Activated naive CD4-positive, alpha-beta T cell treated with anti-CD3 and anti-CD28 coated beads for 36 hours (primary cell): ENCODE data around the gene VAV3. TPM values are rescaled to one million over a fixed set of nuclear protein-coding genes. Genes with fewer than 3 reads are reported as not detected.

Experiments used
- CTCF ChIA-PET: fragments of 350-600 bp; sonication (Branson Sonifier 250); formaldehyde crosslinking; loops from one replicate; lab custom pipeline; 2021; ENCODE audit warnings: antibody characterized with exemption; lab: Charles Lee
- DNase-seq: peaks from one replicate; pipeline ENCODE4 v3.0.0-alpha.2; 2020
- H3K27ac Mint-ChIP-seq: one replicate; pipeline ENCODE4 v1.8.0; 2021; ENCODE audit warnings: mild to moderate bottlenecking, mixed read lengths
- H3K27me3 Mint-ChIP-seq: one replicate; pipeline ENCODE4 v1.8.0; 2021; ENCODE audit warnings: low read depth, mixed read lengths
- H3K36me3 Mint-ChIP-seq: one replicate; pipeline ENCODE4 v1.8.0; 2021; ENCODE audit warnings: low read depth, mixed read lengths
- H3K4me1 Mint-ChIP-seq: one replicate; pipeline ENCODE4 v1.8.0; 2021; ENCODE audit warnings: low read depth, mixed read lengths
- H3K4me3 Mint-ChIP-seq: one replicate; pipeline ENCODE4 v1.8.0; 2021; ENCODE audit warnings: mild to moderate bottlenecking, moderate library complexity, mixed read lengths
- H3K9me3 Mint-ChIP-seq: one replicate; pipeline ENCODE4 v1.8.0; 2021; ENCODE audit warnings: mixed read lengths
- intact Hi-C: fragments of 100-400 bp; cut with micrococcal nuclease; formaldehyde crosslinking; loops from one replicate; pipeline ENCODE4 v1.15.1; 2023
- total RNA-seq, 2 experiments: library from RNA; stranded (reverse); gene quantifications; one replicate each; pipeline ENCODE4 v1.2.3, GENCODE V29; 2021

VAV3 gene
- total RNA-seq, 2 experiments from 2014 or later = 1.3 to 2.3 TPM

- intact Hi-C loops = loop anchor here (1.0 to 2.0 kb wide), 10 partner anchors 17 to 262 kb away; no protein-coding TSS in a partner anchor
- CTCF ChIA-PET = interaction anchor here (1.0 to 1.3 kb wide), 2 partner anchors 40 to 51 kb away, joined by 3 to 6 read pairs; no protein-coding TSS in a partner anchor
- Mint-ChIP-seq H3K4me3 (peak overlapping the region; percentile 34), H3K27ac (peak overlapping the region; percentile 83), H3K36me3 (peaks cover 19% of the 10 kb centered on the region), H3K9me3 (peaks cover 11% of the 10 kb centered on the region), H3K4me1 (peaks cover 30% of the 10 kb centered on the region), H3K27me3 (no peaks in the 10 kb centered on the region)
- peak; percentile 68 for DNase-seq
Observed at GRCh38 chr1:107821340-107821739, 143.6 kb downstream of the VAV3 start.

- peak overlapping the region; percentile 83 for H3K27ac Mint-ChIP-seq
- no peak for DNase-seq
- H3K27me3 Mint-ChIP-seq = no peaks in the 10 kb centered on the region
- intact Hi-C loops = loop anchor here (1.0 to 2.0 kb wide), 10 partner anchors 16 to 262 kb away; no protein-coding TSS in a partner anchor
- H3K4me3 Mint-ChIP-seq = no peak overlapping the region
- peaks cover 11% of the 10 kb centered on the region for H3K9me3 Mint-ChIP-seq
- H3K36me3 Mint-ChIP-seq = peaks cover 19% of the 10 kb centered on the region
- CTCF ChIA-PET = interaction anchor here (1.0 to 1.3 kb wide), 2 partner anchors 39 to 52 kb away, joined by 3 to 6 read pairs; no protein-coding TSS in a partner anchor
- peaks cover 30% of the 10 kb centered on the region for H3K4me1 Mint-ChIP-seq
Observed at GRCh38 chr1:107820801-107821200, 144.2 kb downstream of the VAV3 start.

GRCh38 chr1:107817935-107818334 lies 147.0 kb downstream of the VAV3 start:
- H3K27me3 Mint-ChIP-seq = no peaks in the 10 kb centered on the region
- CTCF ChIA-PET = interaction anchor here (1.2 to 1.4 kb wide), 3 partner anchors 7 to 35 kb away, joined by 3 read pairs; no protein-coding TSS in a partner anchor

GRCh38 chr1:107817206-107817605 lies 147.8 kb downstream of the VAV3 start:
- Mint-ChIP-seq H3K27ac (no peak overlapping the region), H3K9me3 (peaks cover 4% of the 10 kb centered on the region), H3K27me3 (no peaks in the 10 kb centered on the region), H3K36me3 (peaks cover 6% of the 10 kb centered on the region), H3K4me1 (peaks cover 28% of the 10 kb centered on the region), H3K4me3 (no peak overlapping the region)
- intact Hi-C loops = no loop called here
- CTCF ChIA-PET = interaction anchor here (1.4 kb wide), 1 partner anchor 34 kb away, joined by 3 read pairs; no protein-coding TSS in a partner anchor
- no peak for DNase-seq

More at GRCh38 chr1:107817935-107818334, 147.0 kb downstream of the VAV3 start:
- intact Hi-C loops = no loop called here
- Mint-ChIP-seq H3K36me3 (peaks cover 9% of the 10 kb centered on the region), H3K9me3 (peaks cover 4% of the 10 kb centered on the region), H3K4me3 (no peak overlapping the region), H3K4me1 (peaks cover 30% of the 10 kb centered on the region), H3K27ac (no peak overlapping the region)
- DNase-seq = no peak

GRCh38 chr1:107810291-107810951 lies 154.6 kb downstream of the VAV3 start:
- H3K9me3 Mint-ChIP-seq = no peaks in the 10 kb centered on the region
- CTCF ChIA-PET = interaction anchor here (0.8 kb wide), 1 partner anchor 8 kb away, joined by 3 read pairs; no protein-coding TSS in a partner anchor
- H3K4me3 Mint-ChIP-seq = no peak overlapping the region
- H3K27me3 Mint-ChIP-seq = no peaks in the 10 kb centered on the region
- no peak overlapping the region for H3K27ac Mint-ChIP-seq
- peaks cover 8% of the 10 kb centered on the region for H3K4me1 Mint-ChIP-seq
- no peaks in the 10 kb centered on the region for H3K36me3 Mint-ChIP-seq
- intact Hi-C loops = no loop called here
- DNase-seq = no peak

GRCh38 chr1:107807855-107808254 lies 157.1 kb downstream of the VAV3 start:
- no peak for DNase-seq
- intact Hi-C loops = no loop called here
- Mint-ChIP-seq H3K9me3 (no peaks in the 10 kb centered on the region), H3K36me3 (no peaks in the 10 kb centered on the region), H3K27me3 (no peaks in the 10 kb centered on the region), H3K4me3 (no peak overlapping the region), H3K4me1 (peaks cover 33% of the 10 kb centered on the region), H3K27ac (no peak overlapping the region)
- CTCF ChIA-PET = no interaction called here

- Mint-ChIP-seq H3K27me3 (no peaks in the 10 kb centered on the region), H3K9me3 (no peaks in the 10 kb centered on the region), H3K27ac (no peak overlapping the region), H3K4me3 (no peak overlapping the region), H3K4me1 (peaks cover 34% of the 10 kb centered on the region), H3K36me3 (no peaks in the 10 kb centered on the region)
- CTCF ChIA-PET = no interaction called here
- DNase-seq = no peak
- intact Hi-C loops = no loop called here
Observed at GRCh38 chr1:107807405-107807804, 157.6 kb downstream of the VAV3 start.

GRCh38 chr1:107806902-107807301 lies 158.1 kb downstream of the VAV3 start:
- DNase-seq = no peak
- H3K27ac Mint-ChIP-seq = no peak overlapping the region
- H3K4me1 Mint-ChIP-seq = peaks cover 34% of the 10 kb centered on the region
- no peaks in the 10 kb centered on the region for H3K36me3 Mint-ChIP-seq
- intact Hi-C loops = no loop called here
- H3K27me3 Mint-ChIP-seq = no peaks in the 10 kb centered on the region
- no peak overlapping the region for H3K4me3 Mint-ChIP-seq
- H3K9me3 Mint-ChIP-seq = no peaks in the 10 kb centered on the region
- CTCF ChIA-PET = no interaction called here

GRCh38 chr1:107804741-107805140 lies 160.2 kb downstream of the VAV3 start:
- intact Hi-C loops = loop anchor here (2.0 kb wide), 1 partner anchor 16 kb away; no protein-coding TSS in a partner anchor
- Mint-ChIP-seq H3K27ac (no peak overlapping the region), H3K4me3 (no peak overlapping the region), H3K9me3 (peaks cover 3% of the 10 kb centered on the region), H3K27me3 (no peaks in the 10 kb centered on the region), H3K36me3 (no peaks in the 10 kb centered on the region), H3K4me1 (peaks cover 32% of the 10 kb centered on the region)
- DNase-seq = no peak
- CTCF ChIA-PET = no interaction called here

DNA sequence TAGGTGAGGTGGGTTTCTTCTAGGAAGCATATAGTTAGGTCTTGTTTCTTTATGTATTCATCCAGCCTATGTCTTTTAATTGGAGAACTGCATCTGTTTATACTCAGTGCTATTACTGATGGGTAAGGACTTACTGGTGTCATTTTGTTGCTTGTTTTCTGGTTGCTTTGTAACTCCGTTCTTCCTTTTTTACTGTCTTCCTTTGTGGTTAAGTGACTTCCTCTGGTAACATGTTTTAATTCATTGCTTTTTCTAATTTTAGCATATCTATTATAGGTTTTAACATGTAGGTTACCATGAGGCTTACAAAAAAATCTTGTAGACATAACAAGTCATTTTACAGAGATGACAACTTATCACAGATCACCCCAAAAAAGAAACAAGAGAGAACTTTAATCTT lies 160.8 kb downstream of the VAV3 start:
- H3K4me1 Mint-ChIP-seq = peaks cover 32% of the 10 kb centered on the region
- H3K27ac Mint-ChIP-seq = no peak overlapping the region
- no peak for DNase-seq
- CTCF ChIA-PET = no interaction called here
- intact Hi-C loops = loop anchor here (2.0 kb wide), 1 partner anchor 17 kb away; no protein-coding TSS in a partner anchor
- no peaks in the 10 kb centered on the region for H3K36me3 Mint-ChIP-seq
- H3K27me3 Mint-ChIP-seq = no peaks in the 10 kb centered on the region
- no peak overlapping the region for H3K4me3 Mint-ChIP-seq
- H3K9me3 Mint-ChIP-seq = peaks cover 3% of the 10 kb centered on the region

- Mint-ChIP-seq H3K36me3 (no peaks in the 10 kb centered on the region), H3K27me3 (no peaks in the 10 kb centered on the region), H3K27ac (no peak overlapping the region), H3K4me3 (no peak overlapping the region), H3K4me1 (peaks cover 32% of the 10 kb centered on the region), H3K9me3 (peaks cover 3% of the 10 kb centered on the region)
- intact Hi-C loops = no loop called here
- DNase-seq = no peak
- CTCF ChIA-PET = no interaction called here
Observed at GRCh38 chr1:107803579-107803978, 161.4 kb downstream of the VAV3 start.

GRCh38 chr1:107802654-107803053 lies 162.3 kb downstream of the VAV3 start:
- Mint-ChIP-seq H3K4me3 (no peak overlapping the region), H3K36me3 (no peaks in the 10 kb centered on the region), H3K27ac (no peak overlapping the region), H3K4me1 (peaks cover 32% of the 10 kb centered on the region), H3K27me3 (no peaks in the 10 kb centered on the region), H3K9me3 (peaks cover 3% of the 10 kb centered on the region)
- no peak for DNase-seq
- intact Hi-C loops = no loop called here
- CTCF ChIA-PET = interaction anchor here (0.7 kb wide), 1 partner anchor 680 kb away, joined by 3 read pairs; no protein-coding TSS in a partner anchor
